ENCODE measurements around the gene KIAA1549. TPM values are rescaled to one million over a fixed set of nuclear protein-coding genes. Genes with fewer than 3 reads are reported as not detected.

The KIAA1549 gene
- total and polyA plus RNA-seq, 4 donors, result 0.83 to 5.8 (median 3.6) TPM

DNA sequence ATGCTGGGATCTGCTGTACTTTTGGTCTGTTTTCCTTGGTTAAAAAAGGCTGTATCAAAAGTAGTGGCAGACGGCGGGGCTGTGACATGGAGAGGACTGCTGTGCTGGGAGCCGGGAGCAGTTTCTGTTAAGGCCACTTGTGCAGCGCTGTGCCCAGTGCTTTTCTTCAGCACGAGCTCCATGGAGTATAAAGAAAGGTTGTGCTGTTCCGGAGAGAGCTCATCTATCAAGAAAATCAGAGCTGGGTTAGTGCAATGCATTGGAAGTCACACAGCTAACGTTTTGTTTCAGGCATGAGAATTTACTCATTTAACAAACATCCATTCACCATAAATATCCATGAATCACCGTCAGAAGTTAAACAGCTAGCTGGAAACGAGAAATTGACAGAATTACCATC is 62.0 kb downstream of the KIAA1549 start:
- Histone ChIP-seq H3K36me3 (ENCODE audit: control insufficient read depth in 4 of 4, insufficient read depth in 4 of 4, low read length in 4 of 4) (peaks cover 0 to 23% (median 11%) of the 10 kb centered on the region in 4 donors), H3K27ac (ENCODE audit: low read depth in 1 of 2, low read length in 1 of 2) (no peak overlapping the region), H3K27me3 (ENCODE audit: control insufficient read depth in 3 of 3, insufficient read depth in 3 of 3, low read length in 2 of 3) (no peaks in the 10 kb centered on the region), H3K9ac (ENCODE audit: insufficient read depth in 1 of 2, low read length in 2 of 2) (no peak overlapping the region), H3K4me3 (no peak overlapping the region), H3K9me3 (ENCODE audit: control insufficient read depth in 4 of 4, insufficient read depth in 3 of 4, low read length in 3 of 4) (no peaks in the 10 kb centered on the region), H3K4me1 (ENCODE audit: control insufficient read depth in 5 of 5, insufficient read depth in 5 of 5, low read length in 5 of 5) (peaks cover 0 to 2% (median 0%) of the 10 kb centered on the region in 5 donors)
- ATAC-seq (ENCODE audit: insufficient read depth, low FRiP score) (no peak), DNase-seq (no peak)
- WGBS, 2 donors, result 90 to 93% methylated on average over 9 of the region's 9 CpGs
- TF ChIP-seq, protein P1, sequence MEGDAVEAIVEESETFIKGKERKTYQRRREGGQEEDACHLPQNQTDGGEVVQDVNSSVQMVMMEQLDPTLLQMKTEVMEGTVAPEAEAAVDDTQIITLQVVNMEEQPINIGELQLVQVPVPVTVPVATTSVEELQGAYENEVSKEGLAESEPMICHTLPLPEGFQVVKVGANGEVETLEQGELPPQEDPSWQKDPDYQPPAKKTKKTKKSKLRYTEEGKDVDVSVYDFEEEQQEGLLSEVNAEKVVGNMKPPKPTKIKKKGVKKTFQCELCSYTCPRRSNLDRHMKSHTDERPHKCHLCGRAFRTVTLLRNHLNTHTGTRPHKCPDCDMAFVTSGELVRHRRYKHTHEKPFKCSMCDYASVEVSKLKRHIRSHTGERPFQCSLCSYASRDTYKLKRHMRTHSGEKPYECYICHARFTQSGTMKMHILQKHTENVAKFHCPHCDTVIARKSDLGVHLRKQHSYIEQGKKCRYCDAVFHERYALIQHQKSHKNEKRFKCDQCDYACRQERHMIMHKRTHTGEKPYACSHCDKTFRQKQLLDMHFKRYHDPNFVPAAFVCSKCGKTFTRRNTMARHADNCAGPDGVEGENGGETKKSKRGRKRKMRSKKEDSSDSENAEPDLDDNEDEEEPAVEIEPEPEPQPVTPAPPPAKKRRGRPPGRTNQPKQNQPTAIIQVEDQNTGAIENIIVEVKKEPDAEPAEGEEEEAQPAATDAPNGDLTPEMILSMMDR (IDR thresholded peaks at IDR 0.05; ENCODE audit: control extremely low read depth, extremely low read depth), result no peak

DNA sequence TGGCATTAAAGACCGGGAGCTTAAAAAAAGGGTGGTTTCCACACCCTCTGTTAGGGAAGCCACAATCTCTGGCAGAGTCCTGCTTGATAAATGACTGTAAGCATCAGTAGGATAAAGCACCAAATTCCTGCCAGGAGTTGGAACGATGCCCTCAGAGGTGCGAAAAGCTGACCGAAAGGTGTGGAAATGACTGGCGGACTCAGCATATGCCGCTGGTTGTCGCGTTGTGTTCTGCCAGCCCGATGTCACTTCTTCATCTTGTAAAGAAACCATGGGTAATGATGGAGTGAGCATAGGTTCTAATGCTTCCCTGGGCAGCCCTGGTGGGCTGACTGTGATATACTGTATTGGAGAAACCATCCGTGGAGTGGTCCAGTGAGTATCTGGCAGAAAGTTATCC is 62.4 kb downstream of the KIAA1549 start:
- H3K9me3 ChIP-seq (ENCODE audit: control insufficient read depth in 4 of 4, insufficient read depth in 3 of 4, low read length in 3 of 4), result no peaks in the 10 kb centered on the region
- peaks cover 0 to 23% (median 11%) of the 10 kb centered on the region in 4 donors for H3K36me3 ChIP-seq (ENCODE audit: control insufficient read depth in 4 of 4, insufficient read depth in 4 of 4, low read length in 4 of 4)
- no peaks in the 10 kb centered on the region for H3K27me3 ChIP-seq (ENCODE audit: control insufficient read depth in 3 of 3, insufficient read depth in 3 of 3, low read length in 2 of 3)
- no peak for DNase-seq
- no peaks in the 10 kb centered on the region for H3K4me1 ChIP-seq (ENCODE audit: control insufficient read depth in 5 of 5, insufficient read depth in 5 of 5, low read length in 5 of 5)
- H3K27ac ChIP-seq (ENCODE audit: low read depth in 1 of 2, low read length in 1 of 2), result no peak overlapping the region
- ATAC-seq (ENCODE audit: insufficient read depth, low FRiP score), result no peak
- no peak overlapping the region for H3K9ac ChIP-seq (ENCODE audit: insufficient read depth in 1 of 2, low read length in 2 of 2)
- 95 to 96% methylated on average over 10 of the region's 10 CpGs for WGBS, 2 donors
- H3K4me3 ChIP-seq, result no peak overlapping the region
- TF ChIP-seq, protein P1 (IDR thresholded peaks at IDR 0.05; ENCODE audit: control extremely low read depth, extremely low read depth), result no peak

DNA sequence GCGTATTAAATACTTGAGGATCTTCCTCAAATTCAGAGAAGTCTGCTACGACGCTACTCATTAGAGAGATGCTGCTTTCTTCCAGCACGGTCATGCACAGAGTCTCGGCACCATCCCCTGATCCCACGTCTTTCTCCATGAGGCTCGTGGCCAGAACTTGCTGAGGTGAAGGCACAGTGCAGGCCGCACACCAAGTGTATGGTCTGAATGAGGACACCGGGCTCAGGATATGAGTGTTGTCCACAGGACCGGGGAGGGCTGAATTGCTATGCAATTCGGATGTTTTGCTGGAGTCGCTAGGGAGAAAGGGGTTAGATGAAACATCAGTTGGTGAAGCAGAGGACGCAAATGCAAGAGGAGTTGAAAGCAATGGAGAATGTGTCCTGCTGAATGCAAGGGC is 63.0 kb downstream of the KIAA1549 start:
- Histone ChIP-seq H3K4me3 (no peak overlapping the region), H3K36me3 (ENCODE audit: control insufficient read depth in 4 of 4, insufficient read depth in 4 of 4, low read length in 4 of 4) (peaks cover 0 to 23% (median 11%) of the 10 kb centered on the region in 4 donors), H3K9me3 (ENCODE audit: control insufficient read depth in 4 of 4, insufficient read depth in 3 of 4, low read length in 3 of 4) (no peaks in the 10 kb centered on the region), H3K27me3 (ENCODE audit: control insufficient read depth in 3 of 3, insufficient read depth in 3 of 3, low read length in 2 of 3) (no peaks in the 10 kb centered on the region), H3K27ac (ENCODE audit: low read depth in 1 of 2, low read length in 1 of 2) (no peak overlapping the region), H3K9ac (ENCODE audit: insufficient read depth in 1 of 2, low read length in 2 of 2) (no peak overlapping the region), H3K4me1 (ENCODE audit: control insufficient read depth in 5 of 5, insufficient read depth in 5 of 5, low read length in 5 of 5) (no peaks in the 10 kb centered on the region)
- ATAC-seq (ENCODE audit: insufficient read depth, low FRiP score) (no peak), DNase-seq (no peak)
- TF ChIP-seq, protein P1 (IDR thresholded peaks at IDR 0.05; ENCODE audit: control extremely low read depth, extremely low read depth), result no peak
- 91 to 95% methylated on average over 13 of the region's 13 CpGs for WGBS, 2 donors

DNA sequence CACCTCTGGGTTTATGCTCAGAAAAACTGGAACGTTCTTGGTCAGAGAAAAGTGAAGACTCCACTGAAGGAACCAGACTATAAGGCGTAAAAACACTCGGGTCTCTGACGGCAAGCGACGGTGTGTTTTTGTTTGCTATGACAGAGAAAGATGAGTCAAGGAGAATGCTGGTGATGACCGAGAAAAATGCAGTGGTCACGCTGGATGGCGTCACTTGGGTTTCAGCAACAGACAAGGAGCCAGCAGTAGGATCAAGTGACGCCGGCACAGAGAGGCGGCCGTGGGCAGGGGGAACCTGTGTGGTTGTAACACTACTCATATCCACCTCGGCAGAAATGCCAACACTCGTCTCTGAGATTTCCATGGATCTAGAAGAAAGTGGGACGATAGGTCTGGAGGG is 63.4 kb downstream of the KIAA1549 start:
- no peaks in the 10 kb centered on the region for H3K27me3 ChIP-seq (ENCODE audit: control insufficient read depth in 3 of 3, insufficient read depth in 3 of 3, low read length in 2 of 3)
- 96 to 97% methylated on average over 16 of the region's 16 CpGs for WGBS, 2 donors
- no peak overlapping the region for H3K4me3 ChIP-seq
- ATAC-seq (ENCODE audit: insufficient read depth, low FRiP score) (no peak), DNase-seq (no peak)
- no peak overlapping the region for H3K27ac ChIP-seq (ENCODE audit: low read depth in 1 of 2, low read length in 1 of 2)
- TF ChIP-seq, protein P1 (IDR thresholded peaks at IDR 0.05; ENCODE audit: control extremely low read depth, extremely low read depth), result no peak
- H3K4me1 ChIP-seq (ENCODE audit: control insufficient read depth in 5 of 5, insufficient read depth in 5 of 5, low read length in 5 of 5), result no peaks in the 10 kb centered on the region
- H3K36me3 ChIP-seq (ENCODE audit: control insufficient read depth in 4 of 4, insufficient read depth in 4 of 4, low read length in 4 of 4), result peaks cover 0 to 23% (median 11%) of the 10 kb centered on the region in 4 donors
- no peak overlapping the region for H3K9ac ChIP-seq (ENCODE audit: insufficient read depth in 1 of 2, low read length in 2 of 2)
- no peaks in the 10 kb centered on the region for H3K9me3 ChIP-seq (ENCODE audit: control insufficient read depth in 4 of 4, insufficient read depth in 3 of 4, low read length in 3 of 4)
